Liver (tissue), 3 donors: ENCODE results near the gene SLC25A39.

Experiments used
- GABPA ChIP-seq, 2 donors: IDR thresholded peaks in 1 of 2; conservative IDR thresholded peaks in 1 of 2; 2 replicates each; pipeline ENCODE4 v1.6.1; 2016; ENCODE audit warnings: antibody characterized with exemption in 2 of 2, mild to moderate bottlenecking in 1 of 2, moderate library complexity in 1 of 2
- RAD21 ChIP-seq, 2 donors: IDR thresholded peaks; 2 replicates each; pipeline ENCODE4 v1.6.1; 2016; ENCODE audit warnings: antibody characterized with exemption in 2 of 2, mild to moderate bottlenecking in 2 of 2
- TAF1 ChIP-seq: conservative IDR thresholded peaks from 2 replicates; pipeline ENCODE4 v1.6.1; 2016; ENCODE audit warnings: antibody characterized with exemption, mild to moderate bottlenecking
- TF ChIP-seq, protein P1 (sequence below): fragments of 150-350 bp; IDR thresholded peaks from 2 replicates; pipeline ENCODE4 v1.5.1; 2017; ENCODE audit warnings: improper control_type of control experiment, low read depth, low read length; ENCODE audit not compliant: missing input control
- donor health status: healthy.
- donor health status: healthy.

DNA sequence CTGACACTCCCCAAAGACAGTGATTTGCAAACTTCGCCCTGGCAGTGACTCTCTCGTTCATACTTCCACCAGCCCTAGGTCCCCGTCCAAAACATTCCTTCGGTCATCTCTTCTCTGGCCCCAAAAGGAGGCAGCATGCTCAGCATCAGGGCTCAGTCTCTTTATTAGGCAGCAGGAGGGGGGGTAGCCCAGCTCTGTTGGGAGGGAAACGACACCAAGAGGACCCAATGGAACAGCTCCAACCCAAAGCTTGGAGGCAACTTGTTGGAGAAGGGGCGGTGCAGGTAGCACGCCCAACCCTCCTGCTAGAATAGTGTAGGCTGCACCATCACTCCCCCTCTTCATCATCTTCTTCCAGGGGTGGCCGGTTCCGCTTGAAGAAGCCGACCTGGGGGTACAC, 47.4 kb upstream of the SLC25A39 start:
- TF ChIP-seq, protein P1, sequence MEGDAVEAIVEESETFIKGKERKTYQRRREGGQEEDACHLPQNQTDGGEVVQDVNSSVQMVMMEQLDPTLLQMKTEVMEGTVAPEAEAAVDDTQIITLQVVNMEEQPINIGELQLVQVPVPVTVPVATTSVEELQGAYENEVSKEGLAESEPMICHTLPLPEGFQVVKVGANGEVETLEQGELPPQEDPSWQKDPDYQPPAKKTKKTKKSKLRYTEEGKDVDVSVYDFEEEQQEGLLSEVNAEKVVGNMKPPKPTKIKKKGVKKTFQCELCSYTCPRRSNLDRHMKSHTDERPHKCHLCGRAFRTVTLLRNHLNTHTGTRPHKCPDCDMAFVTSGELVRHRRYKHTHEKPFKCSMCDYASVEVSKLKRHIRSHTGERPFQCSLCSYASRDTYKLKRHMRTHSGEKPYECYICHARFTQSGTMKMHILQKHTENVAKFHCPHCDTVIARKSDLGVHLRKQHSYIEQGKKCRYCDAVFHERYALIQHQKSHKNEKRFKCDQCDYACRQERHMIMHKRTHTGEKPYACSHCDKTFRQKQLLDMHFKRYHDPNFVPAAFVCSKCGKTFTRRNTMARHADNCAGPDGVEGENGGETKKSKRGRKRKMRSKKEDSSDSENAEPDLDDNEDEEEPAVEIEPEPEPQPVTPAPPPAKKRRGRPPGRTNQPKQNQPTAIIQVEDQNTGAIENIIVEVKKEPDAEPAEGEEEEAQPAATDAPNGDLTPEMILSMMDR: no peak
- no peak for TF ChIP-seq TAF1
- no peak for TF ChIP-seq GABPA (IDR thresholded peaks at IDR 0.05 in 1 of 2, conservative IDR thresholded peaks at IDR 0.05 in 1 of 2)
- TF ChIP-seq RAD21 (IDR thresholded peaks at IDR 0.05): no peak
